ENCODE results near the gene FLT4.

The FLT4 gene

GRCh38 chr5:180646963-180647305 lies 2.5 kb downstream of the FLT4 start:
- H3K9me2 ChIP-seq (ENCODE audit: low read depth, low read length) = no peaks in the 10 kb centered on the region
- no peak overlapping the region for H3K4me3 ChIP-seq (ENCODE audit: low read depth, low read length, poor library complexity, severe bottlenecking)
- TF ChIP-seq CTCF (IDR thresholded peaks at IDR 0.05; ENCODE audit: low read length) (no peak), EZH2 (IDR thresholded peaks at IDR 0.05; ENCODE audit: borderline replicate concordance, low read length) (no peak)
- H3K9ac ChIP-seq (ENCODE audit: low read length) = no peak overlapping the region
- H3K27ac ChIP-seq (ENCODE audit: low read depth, low read length, poor library complexity, severe bottlenecking) = no peak overlapping the region
- H3K27me3 ChIP-seq (ENCODE audit: insufficient read depth, low read length) = no peaks in the 10 kb centered on the region
- H3K36me3 ChIP-seq (ENCODE audit: insufficient read depth, low read length) = no peaks in the 10 kb centered on the region
- no peak overlapping the region for H3K4me2 ChIP-seq (ENCODE audit: low read length)
- H3K79me2 ChIP-seq (ENCODE audit: insufficient read depth, low read length) = no peaks in the 10 kb centered on the region
- no peaks in the 10 kb centered on the region for H3K9me3 ChIP-seq (ENCODE audit: low read length)
- no peak overlapping the region for H2AFZ ChIP-seq (ENCODE audit: low read length)
- no peaks in the 10 kb centered on the region for H4K20me1 ChIP-seq (ENCODE audit: insufficient read depth, low read length)
- no peaks in the 10 kb centered on the region for H3F3A ChIP-seq (ENCODE audit: insufficient read depth, low read length)
- H3K4me1 ChIP-seq (ENCODE audit: insufficient read depth, low read length, severe bottlenecking) = no peaks in the 10 kb centered on the region

GRCh38 chr5:180646289-180646962 lies 3.0 kb downstream of the FLT4 start:
- H3K79me2 ChIP-seq (ENCODE audit: insufficient read depth, low read length) = no peaks in the 10 kb centered on the region
- H3K9ac ChIP-seq (ENCODE audit: low read length) = no peak overlapping the region
- H3F3A ChIP-seq (ENCODE audit: insufficient read depth, low read length) = no peaks in the 10 kb centered on the region
- no peaks in the 10 kb centered on the region for H3K9me2 ChIP-seq (ENCODE audit: low read depth, low read length)
- H3K9me3 ChIP-seq (ENCODE audit: low read length) = no peaks in the 10 kb centered on the region
- H3K36me3 ChIP-seq (ENCODE audit: insufficient read depth, low read length) = no peaks in the 10 kb centered on the region
- H4K20me1 ChIP-seq (ENCODE audit: insufficient read depth, low read length) = no peaks in the 10 kb centered on the region
- H3K4me3 ChIP-seq (ENCODE audit: low read depth, low read length, poor library complexity, severe bottlenecking) = no peak overlapping the region
- H3K27ac ChIP-seq (ENCODE audit: low read depth, low read length, poor library complexity, severe bottlenecking) = no peak overlapping the region
- H2AFZ ChIP-seq (ENCODE audit: low read length) = no peak overlapping the region
- H3K4me2 ChIP-seq (ENCODE audit: low read length) = no peak overlapping the region
- no peaks in the 10 kb centered on the region for H3K4me1 ChIP-seq (ENCODE audit: insufficient read depth, low read length, severe bottlenecking)
- H3K27me3 ChIP-seq (ENCODE audit: insufficient read depth, low read length) = no peaks in the 10 kb centered on the region
- no peak for TF ChIP-seq CTCF (IDR thresholded peaks at IDR 0.05; ENCODE audit: low read length)
- TF ChIP-seq EZH2 (IDR thresholded peaks at IDR 0.05; ENCODE audit: borderline replicate concordance, low read length) = no peak

- H3K4me2 ChIP-seq (ENCODE audit: low read length) = no peak overlapping the region
- H3K27ac ChIP-seq (ENCODE audit: low read depth, low read length, poor library complexity, severe bottlenecking) = no peak overlapping the region
- H3K27me3 ChIP-seq (ENCODE audit: insufficient read depth, low read length) = 0 out of 2 replicates have a peak, but pooled peaks cover under 1% of the 10 kb centered on the region
These were observed 3.9 kb downstream of the FLT4 start for GRCh38 chr5:180645274-180646204.

More at GRCh38 chr5:180645274-180646204, 3.9 kb downstream of the FLT4 start:
- H4K20me1 ChIP-seq (ENCODE audit: insufficient read depth, low read length) = no peaks in the 10 kb centered on the region
- TF ChIP-seq CTCF (IDR thresholded peaks at IDR 0.05; ENCODE audit: low read length) = no peak
- TF ChIP-seq EZH2 (IDR thresholded peaks at IDR 0.05; ENCODE audit: borderline replicate concordance, low read length) = no peak
- H3K4me3 ChIP-seq (ENCODE audit: low read depth, low read length, poor library complexity, severe bottlenecking) = no peak overlapping the region
- H3K9me2 ChIP-seq (ENCODE audit: low read depth, low read length) = no peaks in the 10 kb centered on the region
- H3K4me1 ChIP-seq (ENCODE audit: insufficient read depth, low read length, severe bottlenecking) = no peaks in the 10 kb centered on the region
- H3F3A ChIP-seq (ENCODE audit: insufficient read depth, low read length) = no peaks in the 10 kb centered on the region
- H3K9ac ChIP-seq (ENCODE audit: low read length) = no peak overlapping the region
- no peaks in the 10 kb centered on the region for H3K79me2 ChIP-seq (ENCODE audit: insufficient read depth, low read length)
- no peak overlapping the region for H2AFZ ChIP-seq (ENCODE audit: low read length)
- no peaks in the 10 kb centered on the region for H3K9me3 ChIP-seq (ENCODE audit: low read length)
- no peaks in the 10 kb centered on the region for H3K36me3 ChIP-seq (ENCODE audit: insufficient read depth, low read length)
